ENCODE results near the gene PEPD.
"Not testable (repeated sequence)": the region's sequence is repeated elsewhere in the genome, so short reads cannot be mapped to it uniquely, and the experiment has no call there.

The PEPD gene

GRCh38 chr19:33498391-33499000, 23.1 kb downstream of the PEPD start:
- no peak for DNase-seq

GRCh38 chr19:33497778-33498175, 23.8 kb downstream of the PEPD start:
- no peak for DNase-seq

- no peak for DNase-seq
Observed at GRCh38 chr19:33497131-33497777, 24.3 kb downstream of the PEPD start.

- no peak for DNase-seq
Observed at GRCh38 chr19:33496038-33496895, 25.3 kb downstream of the PEPD start.

- no peak for DNase-seq
Observed at GRCh38 chr19:33493401-33494275, 28.0 kb downstream of the PEPD start.

- no peak for DNase-seq
Observed at GRCh38 chr19:33492951-33493350, 28.6 kb downstream of the PEPD start.

- DNase-seq: no peak
Observed at GRCh38 chr19:33492090-33492489, 29.5 kb downstream of the PEPD start.

- DNase-seq: not testable (repeated sequence)
Observed at GRCh38 chr19:33490596-33490995, 31.0 kb downstream of the PEPD start.

GRCh38 chr19:33490041-33490451, 31.5 kb downstream of the PEPD start:
- no peak for DNase-seq

- DNase-seq: no peak
Observed at GRCh38 chr19:33488826-33489225, 32.8 kb downstream of the PEPD start.

GRCh38 chr19:33487901-33488800, 33.4 kb downstream of the PEPD start:
- DNase-seq: no peak

- peak in 9 of 58 donors; percentile 16 to 68 (median 21) for DNase-seq
Observed at GRCh38 chr19:33486936-33487811, 34.4 kb downstream of the PEPD start.

GRCh38 chr19:33486407-33486806, 35.2 kb downstream of the PEPD start:
- no peak for DNase-seq

GRCh38 chr19:33484226-33484774, 37.3 kb downstream of the PEPD start:
- no peak for DNase-seq

GRCh38 chr19:33482476-33482875, 39.1 kb downstream of the PEPD start:
- DNase-seq: no peak

- no peak for DNase-seq
Observed at GRCh38 chr19:33481863-33482262, 39.7 kb downstream of the PEPD start.

GRCh38 chr19:33479570-33479969, 42.0 kb downstream of the PEPD start:
- not testable (repeated sequence) for DNase-seq

GRCh38 chr19:33477781-33478180, 43.8 kb downstream of the PEPD start:
- DNase-seq: no peak
